Middle frontal gyrus (tissue), 1 donor: ENCODE results near the gene LCN10.
"Not testable (repeated sequence)": the region's sequence is repeated elsewhere in the genome, so short reads cannot be mapped to it uniquely, and the experiment has no call there.

ENCODE experiments used
- DNase-seq: peaks from one replicate; pipeline ENCODE4 v3.0.0-alpha.2; 2015; ENCODE audit warnings: low spot score; ENCODE audit errors: extremely low spot score

Gene LCN10

GRCh38 chr9:136773386-136774044 is 30.8 kb upstream of the LCN10 start:
- no peak for DNase-seq

DNA sequence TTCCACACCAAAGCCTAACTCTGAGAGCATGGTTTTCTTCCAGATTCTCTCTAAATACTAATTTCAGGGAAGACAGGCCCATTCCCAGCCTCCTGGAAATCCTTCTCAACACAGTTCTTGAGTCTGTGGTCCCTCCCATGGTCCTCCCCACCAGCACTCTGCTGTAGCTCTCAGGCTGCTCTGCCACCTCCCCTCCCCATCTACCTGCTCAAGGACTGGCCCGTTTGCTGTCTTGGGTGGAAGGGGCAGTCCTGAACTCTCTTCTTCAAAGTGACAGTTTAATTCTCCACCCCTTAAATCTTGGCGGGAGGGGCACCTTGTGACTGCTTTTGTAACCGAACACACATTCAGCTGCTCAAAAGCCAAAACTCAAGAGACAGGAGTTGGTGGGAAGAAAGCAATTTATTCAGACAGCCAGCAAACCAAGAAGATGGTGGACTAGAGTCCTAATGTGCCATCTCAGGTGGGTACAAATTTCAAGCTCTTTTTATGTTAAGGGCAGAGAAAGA is 29.2 kb upstream of the LCN10 start:
- no peak for DNase-seq

GRCh38 chr9:136769710-136770191 is 27.0 kb upstream of the LCN10 start:
- DNase-seq: no peak

GRCh38 chr9:136766410-136767120 is 23.8 kb upstream of the LCN10 start:
- DNase-seq: not testable (repeated sequence)

DNA sequence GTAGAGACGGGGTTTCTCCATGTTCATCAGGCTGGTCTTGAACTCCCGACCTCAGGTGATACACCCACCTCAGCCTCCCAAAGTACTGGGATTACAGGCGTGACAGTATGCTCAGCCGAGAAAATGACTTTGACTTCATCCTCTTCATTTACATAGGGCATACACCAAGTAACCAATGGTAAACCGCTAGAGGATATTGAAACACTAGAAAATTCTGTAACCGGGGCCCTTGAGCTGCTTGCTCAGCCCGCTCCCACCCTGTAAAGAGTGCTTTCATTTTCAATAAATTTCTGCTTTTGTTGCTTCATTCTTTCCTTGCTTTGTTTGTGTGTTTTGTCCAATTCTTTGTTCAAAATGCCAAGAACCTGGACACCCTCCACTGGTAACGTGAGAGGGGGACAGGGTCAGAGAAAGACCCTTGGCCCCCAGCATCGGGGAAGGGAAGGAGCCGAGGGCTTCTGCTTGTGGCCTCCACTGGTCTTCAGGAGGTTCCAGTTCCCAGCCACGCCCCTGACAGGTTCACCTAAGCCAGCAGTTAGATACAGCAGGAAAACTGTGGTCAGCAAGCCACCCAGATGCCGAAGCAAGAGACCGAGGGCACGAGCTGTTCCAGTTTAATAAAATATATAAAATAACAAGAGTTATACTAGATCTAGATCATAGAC is 23.1 kb upstream of the LCN10 start:
- not testable (repeated sequence) for DNase-seq

DNA sequence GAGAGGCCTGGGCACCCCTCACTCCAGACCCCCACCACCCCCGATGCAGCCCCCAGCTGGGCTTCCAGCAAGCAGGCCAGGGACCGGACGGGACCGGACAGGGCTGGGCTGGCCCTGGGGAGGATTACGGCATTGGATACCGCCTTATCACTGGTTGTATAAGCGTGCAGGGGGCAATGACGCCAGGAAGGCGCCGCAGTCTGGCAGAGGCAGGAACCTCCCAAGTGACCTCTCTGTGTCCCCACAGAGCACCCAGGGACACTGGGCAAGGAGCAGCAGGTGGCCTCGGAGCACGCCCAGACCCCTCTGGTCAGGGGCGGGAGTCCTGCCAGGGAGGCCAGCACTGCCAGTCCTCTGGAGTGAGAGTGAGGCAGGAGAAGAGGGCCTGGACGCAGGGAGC is 22.3 kb upstream of the LCN10 start:
- DNase-seq: no peak

GRCh38 chr9:136764301-136764891 is 21.7 kb upstream of the LCN10 start, which contains the start of gene LCN15:
Gene LCN15, minus strand, starts transcription at chr9:136764518. Its CDS starts 30 bp downstream, at chr9:136764488.
- DNase-seq: no peak

GRCh38 chr9:136763649-136764035 is 20.9 kb upstream of the LCN10 start:
- DNase-seq: no peak

DNA sequence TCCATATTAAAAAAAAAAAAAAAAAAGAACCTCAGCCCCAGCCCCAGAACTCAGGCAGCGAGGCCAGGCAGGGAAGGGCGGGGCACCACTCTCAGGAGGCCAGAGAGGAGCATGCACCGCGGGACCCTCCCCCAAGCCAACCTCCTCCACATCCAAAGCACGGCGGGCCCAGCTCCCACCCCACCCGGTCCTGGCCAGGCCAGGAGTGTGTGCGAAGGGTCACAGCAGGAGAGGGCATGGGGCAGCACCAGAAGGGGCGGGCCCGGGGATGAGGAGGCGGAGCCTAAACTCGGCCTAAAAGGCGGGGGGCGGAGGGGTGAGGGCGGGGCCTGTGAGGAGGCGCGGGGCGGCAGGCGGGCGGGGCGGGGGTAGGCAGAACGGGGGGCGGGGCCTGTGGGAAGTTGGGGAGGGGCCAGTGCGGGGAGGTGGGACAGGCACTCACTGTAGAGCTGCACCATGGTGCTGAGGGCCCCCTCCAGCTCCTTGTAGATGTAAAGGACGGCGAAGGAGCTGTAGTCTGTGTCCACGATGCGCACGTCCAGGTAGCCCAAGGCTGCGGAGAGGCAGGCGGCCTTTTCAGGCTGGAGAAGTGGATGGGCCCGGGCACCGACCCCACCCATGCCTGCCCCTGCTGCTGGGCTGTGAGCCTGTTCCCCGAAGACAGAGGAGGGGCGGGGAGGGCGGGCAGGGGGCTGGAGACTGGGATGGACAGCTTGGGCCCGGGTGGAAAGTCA is 20.3 kb upstream of the LCN10 start:
- no peak for DNase-seq

- DNase-seq: no peak
These were observed 19.5 kb upstream of the LCN10 start for GRCh38 chr9:136762221-136762691.

DNA sequence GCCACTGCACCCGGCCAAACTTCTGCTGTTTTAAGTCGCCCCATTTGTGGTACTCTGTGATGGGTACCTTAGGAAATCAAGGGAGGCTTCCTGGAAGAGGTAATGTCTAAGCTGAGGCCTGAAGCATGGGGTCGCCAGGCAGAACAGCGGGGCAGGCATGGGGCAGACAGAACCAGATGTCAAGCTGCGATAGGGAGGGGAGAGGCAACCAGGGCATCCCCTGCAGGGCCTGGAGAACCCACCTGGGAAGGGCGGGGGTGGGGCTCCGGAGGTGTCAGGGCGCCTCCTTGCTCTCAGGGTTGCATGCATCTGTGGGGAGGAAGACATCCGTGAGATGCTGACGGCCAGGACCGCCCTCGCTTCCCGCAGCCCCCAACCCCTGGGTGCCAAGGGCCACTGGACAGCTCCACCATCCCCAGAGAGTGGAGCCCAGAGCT is 18.8 kb upstream of the LCN10 start:
- DNase-seq: no peak

DNA sequence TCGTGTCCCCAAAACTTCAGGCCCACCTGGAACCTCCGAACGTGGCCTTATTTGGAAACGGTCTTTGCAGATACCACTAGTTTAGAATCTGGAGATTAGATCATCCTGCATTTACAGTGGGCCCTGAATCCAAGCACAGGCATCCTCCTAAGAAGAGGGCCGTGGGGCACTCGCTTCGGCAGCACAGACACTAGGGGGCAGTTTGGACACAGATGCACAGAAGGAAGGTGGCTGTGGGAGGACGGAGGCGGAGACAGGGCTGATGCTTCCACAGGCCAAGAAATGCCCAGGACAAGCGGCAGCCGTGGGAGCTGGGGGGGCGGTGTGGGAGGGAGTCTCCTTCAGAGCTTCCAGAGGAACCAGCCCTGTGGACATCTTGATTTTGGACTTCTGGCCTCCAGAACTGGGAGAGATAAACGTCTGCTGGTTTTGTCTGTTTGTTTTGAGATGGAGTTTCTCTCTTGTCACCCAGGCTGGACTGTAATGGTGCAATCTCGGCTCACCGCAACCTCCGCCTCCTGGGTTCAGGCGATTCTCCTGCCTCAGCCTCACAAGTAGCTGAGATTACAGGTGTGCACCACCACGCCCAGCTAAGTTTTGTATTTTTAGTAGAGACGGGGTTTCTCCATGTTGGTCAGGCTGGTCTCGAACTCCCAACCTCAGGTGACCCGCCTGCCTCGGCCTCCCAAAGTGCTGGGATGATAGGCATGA is 18.2 kb upstream of the LCN10 start:
- peak; percentile 32 for DNase-seq

DNA sequence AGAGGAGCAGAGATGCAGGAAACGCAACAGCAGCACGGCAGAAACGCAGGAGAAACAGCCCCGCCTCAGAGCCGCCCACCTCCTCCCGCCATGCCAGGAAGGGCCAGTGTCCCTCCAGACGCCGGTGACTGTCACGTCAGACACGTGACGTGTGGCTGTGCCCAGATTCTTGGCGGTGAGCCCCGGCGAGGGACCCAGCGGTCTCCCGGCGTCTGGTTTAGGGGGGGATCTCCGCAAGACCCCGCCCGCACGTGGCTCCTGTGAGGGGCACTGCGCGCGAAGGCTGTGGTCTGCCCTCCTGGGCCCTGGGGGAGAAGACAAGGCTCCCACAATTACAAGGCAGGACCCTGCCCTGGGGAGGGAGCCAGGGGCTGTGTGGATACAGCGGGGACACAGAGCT is 17.7 kb upstream of the LCN10 start:
- DNase-seq: no peak

DNA sequence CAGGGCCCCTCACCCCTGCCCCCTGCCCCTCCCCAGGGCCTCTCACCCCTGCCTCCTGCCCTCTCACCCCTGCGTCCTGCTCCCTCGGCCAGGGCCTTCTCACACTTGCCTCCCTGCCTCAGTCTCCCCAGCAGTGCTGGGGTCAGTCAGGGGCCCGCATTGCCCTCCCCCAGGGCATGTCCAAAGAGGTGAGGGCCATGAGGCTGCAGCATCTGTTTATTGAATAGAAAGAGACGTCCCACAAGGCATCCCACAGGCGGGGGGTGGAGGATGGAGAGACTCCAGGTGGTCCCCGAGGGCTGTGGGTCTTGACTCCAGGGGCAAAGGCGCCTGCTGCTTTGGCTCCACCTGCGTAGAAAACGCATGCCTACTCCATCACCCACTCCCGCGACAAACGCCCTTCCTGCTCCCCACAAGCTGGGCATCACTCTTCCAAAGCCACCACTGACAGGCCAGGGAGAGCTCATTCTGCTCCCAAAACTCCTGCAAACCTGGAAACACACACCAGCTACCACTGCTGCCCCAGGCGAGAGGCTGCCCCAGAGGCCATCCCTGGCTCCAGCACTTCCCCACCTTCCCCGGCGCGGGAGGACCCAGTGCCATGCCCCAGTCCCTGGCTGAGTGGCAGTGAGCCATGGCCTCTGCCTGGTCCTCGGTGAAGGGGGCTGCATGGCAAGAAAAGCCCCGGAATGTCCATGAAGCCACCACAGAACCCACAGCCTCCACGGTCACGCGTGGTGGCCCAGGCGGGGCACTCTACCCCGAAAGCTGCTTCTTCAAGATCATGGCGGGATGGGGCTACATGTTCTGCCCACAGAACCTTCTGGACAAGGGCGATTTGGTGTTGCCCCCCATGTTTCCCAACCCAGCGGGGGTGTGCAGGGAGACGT is 16.9 kb upstream of the LCN10 start:
- DNase-seq: no peak

- DNase-seq: no peak
These were observed 16.3 kb upstream of the LCN10 start for GRCh38 chr9:136759001-136759400.

GRCh38 chr9:136757751-136758140 is 15.0 kb upstream of the LCN10 start:
- DNase-seq: no peak

DNA sequence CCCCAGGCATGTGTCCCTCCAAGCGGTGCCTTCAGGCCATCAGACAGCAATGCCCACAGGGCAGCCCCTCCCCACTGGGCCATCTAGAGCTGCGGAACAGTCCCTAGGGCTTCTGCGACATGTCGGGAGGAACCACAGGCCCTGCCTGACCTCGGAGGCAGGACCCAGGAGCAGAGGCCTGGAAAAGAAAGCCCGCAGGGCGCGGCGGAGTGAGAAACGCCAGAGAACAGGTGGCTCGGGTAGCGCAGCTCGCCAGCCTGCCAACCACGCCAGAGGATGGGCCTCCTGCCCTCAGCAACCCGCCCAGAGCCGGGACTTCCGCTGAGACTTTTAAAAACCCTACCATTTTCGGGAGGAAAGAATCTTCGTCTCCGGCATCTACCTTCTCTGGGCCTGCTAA is 14.6 kb upstream of the LCN10 start:
- DNase-seq: no peak

DNA sequence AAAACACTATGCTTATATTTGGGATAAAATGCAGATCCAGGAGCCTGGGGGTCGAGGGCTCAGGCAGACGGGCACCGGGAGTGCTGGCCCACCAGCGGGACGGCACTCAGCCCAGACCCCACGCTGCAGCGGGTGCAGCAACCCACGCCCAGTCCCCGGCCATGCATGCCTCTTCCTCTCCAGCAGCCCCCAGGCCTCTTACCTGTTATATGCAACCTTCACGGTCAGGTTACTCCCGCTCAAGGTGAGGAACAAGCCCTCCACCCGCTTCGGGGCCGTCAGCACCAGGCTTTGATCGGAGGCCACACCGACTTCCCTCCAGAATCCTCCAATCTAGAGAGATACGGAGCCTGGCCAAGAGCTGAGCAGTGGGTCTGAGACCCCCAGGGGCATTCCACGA is 14.1 kb upstream of the LCN10 start:
- no peak for DNase-seq

DNA sequence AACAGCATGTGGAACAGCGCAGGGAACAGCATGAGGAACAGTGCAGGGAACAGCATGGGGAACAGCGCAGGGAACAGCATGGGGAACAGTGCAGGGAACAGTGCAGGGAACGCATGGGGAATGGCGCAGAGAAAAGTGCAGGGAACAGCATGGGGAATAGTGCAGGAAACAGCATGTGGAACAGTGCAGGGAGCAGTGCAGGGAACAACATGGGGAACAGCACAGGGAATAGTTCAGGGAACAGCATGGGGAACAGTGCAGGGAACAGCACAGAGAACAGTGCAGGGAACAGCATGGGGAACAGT is 13.3 kb upstream of the LCN10 start:
- DNase-seq: no peak
